ENCODE results near the gene NUF2. TPM values are rescaled to one million over a fixed set of nuclear protein-coding genes. Genes with fewer than 3 reads are reported as not detected.

The NUF2 gene
- 7.6 and 9.5 TPM in 2 replicates for total RNA-seq

DNA sequence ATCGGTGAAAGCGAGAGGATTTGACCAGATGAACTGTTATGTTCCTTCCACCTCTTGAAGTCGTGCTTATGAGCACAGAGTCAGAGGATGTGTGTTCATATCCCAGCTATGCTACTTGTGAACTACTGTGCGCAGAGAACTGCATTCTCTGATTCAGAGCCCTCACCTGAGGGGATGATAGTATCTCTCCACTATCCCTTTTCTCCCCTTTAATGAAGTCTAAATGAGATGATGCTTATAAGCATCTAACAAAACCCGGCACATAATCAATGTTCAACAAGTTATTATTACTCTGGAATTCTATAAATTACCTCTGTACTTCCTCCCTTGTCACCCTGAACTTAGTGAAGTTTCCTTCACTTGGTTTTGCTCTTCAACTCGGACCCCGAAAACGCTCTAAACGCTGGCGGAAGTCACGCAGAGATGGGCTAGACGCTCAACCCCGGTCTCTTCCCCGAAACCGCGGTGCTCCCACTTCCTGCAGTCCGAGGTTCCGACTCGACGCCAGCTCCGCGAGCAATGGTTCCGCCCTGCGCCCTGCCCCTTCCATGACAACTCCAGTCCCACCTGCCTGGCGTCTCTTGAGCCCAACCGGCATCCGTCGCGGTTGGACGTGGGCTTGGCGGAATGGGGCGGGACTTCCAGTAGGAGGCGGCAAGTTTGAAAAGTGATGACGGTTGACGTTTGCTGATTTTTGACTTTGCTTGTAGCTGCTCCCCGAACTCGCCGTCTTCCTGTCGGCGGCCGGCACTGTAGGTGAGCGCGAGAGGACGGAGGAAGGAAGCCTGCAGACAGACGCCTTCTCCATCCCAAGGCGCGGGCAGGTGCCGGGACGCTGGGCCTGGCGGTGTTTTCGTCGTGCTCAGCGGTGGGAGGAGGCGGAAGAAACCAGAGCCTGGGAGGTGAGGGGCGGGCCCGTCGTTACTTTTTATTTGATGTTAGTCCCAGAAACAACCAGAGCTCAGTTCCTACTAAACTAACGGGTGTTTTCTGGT lies at the start of gene NUF2:
Gene NUF2 (plus strand): TSS at position 644 of the 995 bp plus-strand sequence. CDS start 4,098 bp downstream, outside the sequence.

Other genes with a start within 250 kb of the NUF2 start
- gene RGS5, start 119.0 kb upstream of the NUF2 start, total RNA-seq = 3.4 and 6.5 TPM in 2 replicates